ENCODE measurements around the gene CLSTN3.

CLSTN3 gene

GRCh38 chr12:7154901-7155470, 24.8 kb downstream of the CLSTN3 start:
- intact Hi-C loops (cut with DNase I; ENCODE audit: low total_unique reads): no loop called here
- DNase-seq: no peak
- H3K4me1 ChIP-seq: peaks cover 0 to 10% (median 0%) of the 10 kb centered on the region in 4 donors
- no peak overlapping the region for H3K27ac ChIP-seq
- H3K36me3 ChIP-seq: peaks cover 0 to 52% (median 28%) of the 10 kb centered on the region in 3 donors
- TF ChIP-seq CTCF (IDR thresholded peaks at IDR 0.05): no peak
- no peak overlapping the region for H3K4me3 ChIP-seq
- no peaks in the 10 kb centered on the region for H3K27me3 ChIP-seq
- H3K9me3 ChIP-seq: no peaks in the 10 kb centered on the region

GRCh38 chr12:7155471-7156034, 25.4 kb downstream of the CLSTN3 start:
- no peaks in the 10 kb centered on the region for H3K27me3 ChIP-seq
- no peak for DNase-seq
- no peak overlapping the region for H3K27ac ChIP-seq
- intact Hi-C loops (cut with DNase I; ENCODE audit: low total_unique reads): no loop called here
- no peak overlapping the region for H3K4me3 ChIP-seq
- no peaks in the 10 kb centered on the region for H3K9me3 ChIP-seq
- peaks cover 0 to 10% (median 0%) of the 10 kb centered on the region in 4 donors for H3K4me1 ChIP-seq
- peaks cover 0 to 47% (median 23%) of the 10 kb centered on the region in 3 donors for H3K36me3 ChIP-seq
- TF ChIP-seq CTCF (IDR thresholded peaks at IDR 0.05): no peak

- Histone ChIP-seq H3K27ac (no peak overlapping the region), H3K36me3 (peaks cover 0 to 37% (median 14%) of the 10 kb centered on the region in 3 donors), H3K4me1 (peaks cover 0 to 10% (median 0%) of the 10 kb centered on the region in 4 donors), H3K27me3 (no peaks in the 10 kb centered on the region), H3K4me3 (no peak overlapping the region), H3K9me3 (no peaks in the 10 kb centered on the region)
- intact Hi-C loops (cut with DNase I; ENCODE audit: low total_unique reads): no loop called here
- TF ChIP-seq CTCF (IDR thresholded peaks at IDR 0.05): no peak
- DNase-seq: no peak
Observed at GRCh38 chr12:7156259-7157197, 26.4 kb downstream of the CLSTN3 start.

GRCh38 chr12:7157391-7157790, 27.2 kb downstream of the CLSTN3 start:
- H3K27me3 ChIP-seq: peaks cover 0 to under 1% of the 10 kb centered on the region in 2 donors
- H3K9me3 ChIP-seq: no peaks in the 10 kb centered on the region
- no peak for DNase-seq
- H3K4me3 ChIP-seq: no peak overlapping the region
- intact Hi-C loops (cut with DNase I; ENCODE audit: low total_unique reads): no loop called here
- H3K36me3 ChIP-seq: peaks cover 0 to 33% (median 13%) of the 10 kb centered on the region in 3 donors
- no peak for TF ChIP-seq CTCF (IDR thresholded peaks at IDR 0.05)
- H3K27ac ChIP-seq: no peak overlapping the region
- H3K4me1 ChIP-seq: peaks cover 0 to 10% (median 0%) of the 10 kb centered on the region in 4 donors

GRCh38 chr12:7158781-7159609, 28.8 kb downstream of the CLSTN3 start:
- Histone ChIP-seq H3K36me3 (peaks cover 0 to 17% (median 7%) of the 10 kb centered on the region in 3 donors), H3K27ac (no peak overlapping the region), H3K27me3 (peaks cover 0 to 16% of the 10 kb centered on the region in 2 donors), H3K4me3 (no peak overlapping the region), H3K4me1 (peaks cover 0 to 10% (median 0%) of the 10 kb centered on the region in 4 donors), H3K9me3 (no peaks in the 10 kb centered on the region)
- no peak for DNase-seq
- intact Hi-C loops (cut with DNase I; ENCODE audit: low total_unique reads): no loop called here
- TF ChIP-seq CTCF (IDR thresholded peaks at IDR 0.05): no peak

Measured in tibial artery (tissue), 4 donors.